AG04450 (cell line): ENCODE measurements around the gene CKM. TPM values are rescaled to one million over a fixed set of nuclear protein-coding genes. Genes with fewer than 3 reads are reported as not detected.

Experiments used
- CTCF ChIA-PET: fragments of 300-600, 350-600 bp; formaldehyde crosslinking; extraction: SDS; loops from one replicate; lab custom pipeline; 2022; ENCODE audit warnings: antibody characterized with exemption, inconsistent platforms; lab: Charles Lee
- POLR2A ChIA-PET: fragments of 350-600 bp; formaldehyde crosslinking; extraction: SDS; loops from one replicate; lab custom pipeline; 2021; ENCODE audit warnings: antibody characterized with exemption, inconsistent platforms; lab: Yijun Ruan, JAX
- DNase-seq: peaks from one replicate; pipeline ENCODE4 v3.0.0-alpha.2; 2011; ENCODE audit warnings: low read depth, low spot score
- H3K27ac ChIP-seq: one replicate; pipeline ENCODE4 v1.5.1; 2012; ENCODE audit warnings: low read depth, low read length, control low read depth
- H3K27me3 ChIP-seq: one replicate; pipeline ENCODE4 v1.6.0; 2012; ENCODE audit warnings: low read length; ENCODE audit not compliant: control insufficient read depth, insufficient read depth
- H3K4me3 ChIP-seq: 2 replicates; pipeline ENCODE4 v1.5.1; 2011; ENCODE audit warnings: mild to moderate bottlenecking, low read depth, low read length, control low read depth
- H3K9me3 ChIP-seq: 2 replicates; pipeline ENCODE4 v1.5.1; 2012; ENCODE audit warnings: low read length; ENCODE audit not compliant: control insufficient read depth, insufficient read depth
- polyA plus RNA-seq: library from polyadenylated mRNA; depleted of rRNA; stranded (reverse); fragments of >200 nt; gene quantifications from 2 replicates; pipeline ENCODE4 v1.2.3, GENCODE V29; 2011
- TF ChIP-seq, protein P1 (sequence below): IDR thresholded peaks from 2 replicates; pipeline ENCODE4 v1.5.1; 2011; ENCODE audit warnings: low read depth, low read length, control low read depth, inconsistent platforms

The CKM gene
- polyA plus RNA-seq, 1 experiment, result not detected

DNA sequence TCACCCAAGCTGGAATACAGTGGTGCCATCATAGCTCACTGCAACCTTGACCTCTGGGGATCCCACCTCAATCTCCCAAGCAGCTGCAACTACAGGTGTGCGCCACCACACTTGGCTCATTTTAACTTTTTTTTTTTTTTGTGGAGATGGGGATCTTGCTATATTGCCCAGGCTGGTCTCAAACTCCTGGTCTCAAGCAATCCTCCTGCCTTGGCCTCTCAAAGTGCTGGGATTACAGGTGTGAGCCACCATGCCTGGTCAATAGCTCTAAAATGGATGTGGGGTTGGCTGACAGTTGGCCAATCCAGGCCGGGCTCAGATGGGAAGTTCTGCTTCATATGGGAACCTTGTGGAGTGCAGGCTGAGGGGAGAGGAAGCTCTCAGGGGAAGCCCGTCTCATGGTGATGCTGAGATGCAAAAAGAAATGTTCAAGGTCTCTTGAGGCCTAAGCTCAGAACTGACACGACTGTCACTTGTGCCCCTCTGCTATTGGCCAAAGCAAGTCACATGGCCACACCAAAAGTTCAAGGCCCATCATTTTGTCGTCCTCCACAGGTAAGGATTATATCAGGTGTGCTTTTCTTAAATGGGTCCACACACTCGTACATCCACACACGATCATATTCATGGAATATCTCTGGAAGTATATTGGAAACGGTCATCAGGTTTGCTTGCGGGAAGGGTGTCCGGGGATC, 11.1 kb upstream of the CKM start:
- H3K27ac ChIP-seq, result no peak overlapping the region
- DNase-seq, result no peak
- CTCF ChIA-PET, result no interaction called here
- no peak overlapping the region for H3K4me3 ChIP-seq
- H3K9me3 ChIP-seq, result no peaks in the 10 kb centered on the region
- peaks cover 4% of the 10 kb centered on the region for H3K27me3 ChIP-seq
- TF ChIP-seq, protein P1, sequence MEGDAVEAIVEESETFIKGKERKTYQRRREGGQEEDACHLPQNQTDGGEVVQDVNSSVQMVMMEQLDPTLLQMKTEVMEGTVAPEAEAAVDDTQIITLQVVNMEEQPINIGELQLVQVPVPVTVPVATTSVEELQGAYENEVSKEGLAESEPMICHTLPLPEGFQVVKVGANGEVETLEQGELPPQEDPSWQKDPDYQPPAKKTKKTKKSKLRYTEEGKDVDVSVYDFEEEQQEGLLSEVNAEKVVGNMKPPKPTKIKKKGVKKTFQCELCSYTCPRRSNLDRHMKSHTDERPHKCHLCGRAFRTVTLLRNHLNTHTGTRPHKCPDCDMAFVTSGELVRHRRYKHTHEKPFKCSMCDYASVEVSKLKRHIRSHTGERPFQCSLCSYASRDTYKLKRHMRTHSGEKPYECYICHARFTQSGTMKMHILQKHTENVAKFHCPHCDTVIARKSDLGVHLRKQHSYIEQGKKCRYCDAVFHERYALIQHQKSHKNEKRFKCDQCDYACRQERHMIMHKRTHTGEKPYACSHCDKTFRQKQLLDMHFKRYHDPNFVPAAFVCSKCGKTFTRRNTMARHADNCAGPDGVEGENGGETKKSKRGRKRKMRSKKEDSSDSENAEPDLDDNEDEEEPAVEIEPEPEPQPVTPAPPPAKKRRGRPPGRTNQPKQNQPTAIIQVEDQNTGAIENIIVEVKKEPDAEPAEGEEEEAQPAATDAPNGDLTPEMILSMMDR, result no peak
- POLR2A ChIA-PET, result no interaction called here

DNA sequence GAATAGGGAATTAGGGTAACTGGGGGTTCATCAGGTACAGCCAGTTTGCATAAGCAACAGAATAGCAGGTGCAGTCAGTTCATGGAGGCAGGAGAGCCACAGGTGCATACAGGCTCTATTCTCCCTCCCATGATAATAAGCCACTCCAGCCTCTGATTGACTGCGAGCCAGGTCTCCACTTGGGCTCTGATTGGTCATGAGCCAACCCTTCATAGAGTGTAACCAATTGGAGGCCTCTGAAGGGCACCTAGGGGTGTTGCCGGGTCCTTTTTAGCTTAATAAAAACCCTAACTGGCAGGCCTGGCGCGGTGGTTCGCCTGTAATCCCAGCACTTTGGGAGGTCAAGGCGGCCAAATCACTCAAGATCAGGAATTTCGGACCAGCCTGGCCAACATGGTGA, 8.7 kb upstream of the CKM start:
- ChIA-PET POLR2A (no interaction called here), CTCF (no interaction called here)
- Histone ChIP-seq H3K27ac (no peak overlapping the region), H3K4me3 (no peak overlapping the region), H3K9me3 (no peaks in the 10 kb centered on the region), H3K27me3 (peaks cover 4% of the 10 kb centered on the region)
- TF ChIP-seq, protein P1, result no peak
- DNase-seq, result no peak

DNA sequence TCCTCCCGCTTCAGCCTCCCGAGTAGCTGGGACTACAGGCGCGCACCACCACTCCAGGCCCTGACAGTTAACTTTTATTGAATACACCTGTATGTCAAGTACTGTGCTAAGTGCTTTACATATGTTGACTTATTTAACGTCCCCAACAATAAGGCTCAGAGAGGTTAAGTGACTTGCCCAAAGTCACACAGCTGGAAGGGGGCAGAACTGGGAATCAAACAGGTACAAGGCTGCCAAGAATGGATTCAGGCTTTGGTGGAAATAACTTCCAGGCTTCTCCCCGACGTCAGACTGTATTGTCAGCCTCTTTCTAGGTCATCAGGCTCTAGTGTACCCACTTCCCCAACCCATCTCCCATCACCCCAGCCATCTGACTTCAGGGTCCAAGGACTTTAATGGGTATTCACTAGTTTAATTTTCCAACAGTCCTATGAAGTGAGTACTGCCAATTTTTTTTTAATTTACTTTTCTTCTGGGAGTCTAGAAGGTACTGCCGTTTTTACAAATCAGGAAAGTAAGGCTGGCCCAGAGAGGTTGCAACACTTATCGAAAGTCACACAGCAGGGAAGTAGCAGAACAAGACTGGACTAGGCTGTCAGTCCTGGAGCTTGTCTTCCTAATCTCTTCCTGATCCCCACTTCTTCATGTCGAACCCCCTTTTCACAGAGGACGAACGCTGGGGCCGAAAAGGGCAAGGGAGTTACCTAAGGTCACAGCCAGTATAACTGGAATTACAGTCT, 4.9 kb upstream of the CKM start:
- TF ChIP-seq, protein P1, result no peak
- H3K4me3 ChIP-seq, result no peak overlapping the region
- POLR2A ChIA-PET, result interaction anchor here (1.0 kb wide), 1 partner anchor 9 kb away, joined by 3 read pairs; no protein-coding TSS in a partner anchor
- no peak for DNase-seq
- CTCF ChIA-PET, result interaction anchor here (1.0 to 2.0 kb wide), 2 partner anchors 12 to 127 kb away, joined by 3 to 6 read pairs; no protein-coding TSS in a partner anchor
- no peaks in the 10 kb centered on the region for H3K9me3 ChIP-seq
- H3K27me3 ChIP-seq, result peaks cover 21% of the 10 kb centered on the region
- no peak overlapping the region for H3K27ac ChIP-seq

DNA sequence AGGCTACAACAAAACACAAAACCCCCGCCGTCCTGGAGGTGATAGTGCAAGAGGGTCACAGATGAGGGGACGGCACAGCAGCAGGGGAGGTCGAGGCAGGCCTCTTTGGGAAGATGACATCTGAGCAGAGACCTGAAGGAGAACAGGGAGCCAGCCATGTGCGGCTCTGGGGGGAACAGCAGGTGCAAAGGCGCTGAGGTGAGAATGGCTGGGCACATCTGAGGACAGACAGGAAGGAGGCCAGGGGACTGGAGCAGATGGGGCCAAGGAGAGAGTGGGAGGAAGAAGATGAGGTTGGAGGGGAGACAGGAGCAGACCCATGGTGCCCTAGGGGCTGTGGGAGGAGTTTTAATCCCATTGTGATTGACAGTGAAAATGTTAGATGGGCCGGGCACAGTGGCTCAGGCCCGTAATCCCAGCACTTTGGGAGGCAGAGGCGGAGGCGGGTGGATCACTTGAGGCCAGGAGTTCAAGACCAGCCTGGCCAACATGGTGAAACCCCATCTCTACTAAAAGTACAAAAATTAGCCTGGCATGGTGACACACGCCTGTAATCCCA, 1.8 kb upstream of the CKM start:
- H3K9me3 ChIP-seq, result no peaks in the 10 kb centered on the region
- ChIA-PET CTCF (no interaction called here), POLR2A (no interaction called here)
- no peak overlapping the region for H3K4me3 ChIP-seq
- DNase-seq, result no peak
- no peak overlapping the region for H3K27ac ChIP-seq
- H3K27me3 ChIP-seq, result peaks cover 24% of the 10 kb centered on the region
- TF ChIP-seq, protein P1, result no peak

DNA sequence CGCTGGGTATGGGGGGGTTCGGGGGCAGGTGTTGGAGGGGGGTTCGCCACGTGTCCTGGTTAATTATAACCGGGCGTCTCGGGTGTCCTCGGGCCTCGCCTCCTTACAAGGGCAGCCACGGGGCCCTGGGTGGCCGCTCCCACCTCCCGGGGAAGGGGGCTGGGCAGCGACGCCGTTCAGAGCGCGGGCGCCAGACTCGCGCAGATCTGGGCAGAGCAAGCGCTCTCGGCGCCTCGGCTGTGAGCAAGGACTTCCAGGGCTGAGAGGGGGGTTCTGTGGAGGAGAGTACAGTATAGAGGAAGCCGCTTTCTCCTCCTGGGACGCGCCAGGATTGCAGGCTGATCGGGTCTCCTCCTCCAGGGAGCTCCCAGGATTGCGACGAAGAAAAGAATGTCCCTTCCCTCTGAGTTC, 1.0 kb upstream of the CKM start:
- DNase-seq, result no peak
- CTCF ChIA-PET, result no interaction called here
- POLR2A ChIA-PET, result no interaction called here
- H3K9me3 ChIP-seq, result no peaks in the 10 kb centered on the region
- TF ChIP-seq, protein P1, result no peak
- peak overlapping the region; percentile 41 for H3K4me3 ChIP-seq
- H3K27me3 ChIP-seq, result peaks cover 24% of the 10 kb centered on the region
- H3K27ac ChIP-seq, result no peak overlapping the region
